Erythroblast (primary cell): ENCODE measurements around the gene GNGT2.

Experiments used
- GATA1 ChIP-seq: IDR thresholded peaks from 2 replicates; pipeline ENCODE4 v1.6.1; 2011; ENCODE audit warnings: low read depth, mild to moderate bottlenecking, control low read depth, low read length, moderate library complexity
- POLR2A ChIP-seq: IDR thresholded peaks from 2 replicates; pipeline ENCODE4 v1.6.1; 2011; ENCODE audit warnings: mild to moderate bottlenecking, low read length

GRCh38 chr17:49191917-49192741 is 18.2 kb downstream of the GNGT2 start:
- TF ChIP-seq POLR2A (peak; percentile 44), GATA1 (no peak)
